Measurements from ENCODE around the gene FOXP1.

FOXP1 gene

DNA sequence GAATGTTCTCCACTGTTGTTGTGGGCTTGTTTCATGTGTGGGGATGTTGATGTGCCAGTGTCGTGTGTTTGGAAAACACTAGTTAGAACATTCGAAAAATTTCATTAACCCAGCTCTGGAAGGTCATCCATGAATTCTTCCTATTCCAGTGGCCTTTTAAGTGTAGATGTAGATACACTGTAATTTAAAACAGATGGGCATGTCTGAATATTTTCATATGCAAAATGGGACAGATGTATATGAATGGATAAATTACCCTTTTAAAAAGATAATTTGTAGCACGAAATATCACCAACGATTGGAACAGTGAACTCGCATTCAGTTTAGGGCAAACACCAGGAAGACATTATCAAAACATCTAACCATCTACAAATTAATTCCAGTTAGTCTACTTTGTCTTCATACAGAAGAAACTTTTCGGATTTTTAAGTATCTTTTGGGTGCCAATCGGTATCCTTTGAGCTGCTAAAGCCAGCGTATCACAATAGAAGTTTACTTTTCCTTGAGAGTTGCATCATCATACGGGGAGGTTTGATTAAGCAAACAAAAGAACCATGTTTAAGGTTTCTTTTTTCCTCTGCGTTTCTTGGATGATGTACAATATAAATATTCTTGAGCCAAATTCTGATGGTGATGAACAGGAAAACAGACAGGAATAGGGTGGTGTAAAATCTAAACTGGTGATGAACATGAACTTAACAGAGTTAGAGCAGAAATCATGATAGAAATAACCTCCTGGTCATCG, 528.1 kb downstream of the FOXP1 start:
- Histone ChIP-seq H3F3A (ENCODE audit: insufficient read depth, low read length) (no peaks in the 10 kb centered on the region), H3K4me2 (ENCODE audit: low read length) (no peak overlapping the region), H3K4me1 (ENCODE audit: insufficient read depth, low read length, severe bottlenecking) (peaks cover 13% of the 10 kb centered on the region), H3K36me3 (ENCODE audit: insufficient read depth, low read length) (peaks cover 55% of the 10 kb centered on the region), H4K20me1 (ENCODE audit: insufficient read depth, low read length) (peaks cover 10% of the 10 kb centered on the region; the same call in 1 of the 2 replicates), H3K27ac (ENCODE audit: low read depth, low read length, poor library complexity, severe bottlenecking) (no peak overlapping the region), H3K9me3 (ENCODE audit: low read length) (no peaks in the 10 kb centered on the region), H2AFZ (ENCODE audit: low read length) (no peak overlapping the region), H3K9ac (ENCODE audit: low read length) (no peak overlapping the region), H3K4me3 (ENCODE audit: low read depth, low read length, poor library complexity, severe bottlenecking) (no peak overlapping the region), H3K79me2 (ENCODE audit: insufficient read depth, low read length) (peaks cover 41% of the 10 kb centered on the region), H3K9me2 (ENCODE audit: low read depth, low read length) (no peaks in the 10 kb centered on the region), H3K27me3 (ENCODE audit: insufficient read depth, low read length) (no peaks in the 10 kb centered on the region)
- TF ChIP-seq CTCF (IDR thresholded peaks at IDR 0.05; ENCODE audit: low read length), result no peak
- TF ChIP-seq EZH2 (IDR thresholded peaks at IDR 0.05; ENCODE audit: borderline replicate concordance, low read length), result no peak

DNA sequence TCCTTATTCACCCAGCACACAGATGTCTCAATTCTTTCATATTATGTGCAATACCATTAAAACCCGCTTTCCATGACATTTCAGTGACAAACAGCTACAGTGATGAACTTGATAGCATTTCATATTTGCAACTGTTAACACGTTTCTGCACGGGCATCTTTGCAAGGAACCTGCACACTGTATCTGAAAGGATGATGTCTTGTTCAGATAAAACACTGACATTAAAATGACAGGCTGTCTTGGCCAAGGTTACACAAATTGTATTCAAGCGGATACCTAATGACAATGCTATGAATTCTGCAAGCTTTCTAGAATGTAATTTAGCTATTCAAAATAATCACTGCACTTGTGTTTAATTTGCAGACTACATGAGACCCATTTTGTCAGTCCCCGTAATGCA, 529.2 kb downstream of the FOXP1 start:
- no peaks in the 10 kb centered on the region for H3F3A ChIP-seq (ENCODE audit: insufficient read depth, low read length)
- no peak overlapping the region for H3K4me2 ChIP-seq (ENCODE audit: low read length)
- H3K79me2 ChIP-seq (ENCODE audit: insufficient read depth, low read length), result peaks cover 31% of the 10 kb centered on the region
- no peak overlapping the region for H3K27ac ChIP-seq (ENCODE audit: low read depth, low read length, poor library complexity, severe bottlenecking)
- H3K36me3 ChIP-seq (ENCODE audit: insufficient read depth, low read length), result peaks cover 67% of the 10 kb centered on the region
- no peak for TF ChIP-seq EZH2 (IDR thresholded peaks at IDR 0.05; ENCODE audit: borderline replicate concordance, low read length)
- TF ChIP-seq CTCF (IDR thresholded peaks at IDR 0.05; ENCODE audit: low read length), result no peak
- H4K20me1 ChIP-seq (ENCODE audit: insufficient read depth, low read length), result peaks cover 10% of the 10 kb centered on the region; the same call in 1 of the 2 replicates
- no peaks in the 10 kb centered on the region for H3K27me3 ChIP-seq (ENCODE audit: insufficient read depth, low read length)
- no peak overlapping the region for H2AFZ ChIP-seq (ENCODE audit: low read length)
- H3K9ac ChIP-seq (ENCODE audit: low read length), result no peak overlapping the region
- no peak overlapping the region for H3K4me3 ChIP-seq (ENCODE audit: low read depth, low read length, poor library complexity, severe bottlenecking)
- H3K9me3 ChIP-seq (ENCODE audit: low read length), result no peaks in the 10 kb centered on the region
- no peaks in the 10 kb centered on the region for H3K9me2 ChIP-seq (ENCODE audit: low read depth, low read length)
- peaks cover 13% of the 10 kb centered on the region for H3K4me1 ChIP-seq (ENCODE audit: insufficient read depth, low read length, severe bottlenecking)

DNA sequence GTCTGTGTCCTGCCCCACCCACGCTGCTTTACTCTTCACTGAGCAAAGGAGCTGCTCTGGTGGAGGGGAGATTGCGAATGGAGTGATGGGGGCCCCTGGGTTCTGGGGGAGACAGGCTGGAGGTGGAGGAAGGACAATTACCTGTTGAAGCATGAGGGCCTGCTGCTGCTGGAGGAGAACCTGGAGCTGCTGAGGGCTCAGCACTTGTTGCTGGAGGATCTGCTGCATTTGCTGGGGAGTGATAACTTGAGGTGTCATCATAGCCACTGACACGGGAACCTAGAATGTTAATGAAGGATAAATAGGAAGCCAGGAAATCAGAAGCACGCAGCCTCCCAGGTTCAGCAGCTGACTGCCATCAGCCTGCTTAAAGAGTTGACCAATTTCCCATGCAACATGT, 530.0 kb downstream of the FOXP1 start:
- H3K79me2 ChIP-seq (ENCODE audit: insufficient read depth, low read length), result peaks cover 22% of the 10 kb centered on the region
- peaks cover 10% of the 10 kb centered on the region for H3K4me1 ChIP-seq (ENCODE audit: insufficient read depth, low read length, severe bottlenecking)
- TF ChIP-seq CTCF (IDR thresholded peaks at IDR 0.05; ENCODE audit: low read length) (no peak), EZH2 (IDR thresholded peaks at IDR 0.05; ENCODE audit: borderline replicate concordance, low read length) (no peak)
- peaks cover 74% of the 10 kb centered on the region for H3K36me3 ChIP-seq (ENCODE audit: insufficient read depth, low read length)
- no peaks in the 10 kb centered on the region for H3K27me3 ChIP-seq (ENCODE audit: insufficient read depth, low read length)
- H3K4me3 ChIP-seq (ENCODE audit: low read depth, low read length, poor library complexity, severe bottlenecking), result no peak overlapping the region
- no peaks in the 10 kb centered on the region for H3F3A ChIP-seq (ENCODE audit: insufficient read depth, low read length)
- H2AFZ ChIP-seq (ENCODE audit: low read length), result no peak overlapping the region
- no peak overlapping the region for H3K27ac ChIP-seq (ENCODE audit: low read depth, low read length, poor library complexity, severe bottlenecking)
- H4K20me1 ChIP-seq (ENCODE audit: insufficient read depth, low read length), result 0 out of 2 replicates have a peak, but pooled peaks cover 5% of the 10 kb centered on the region
- no peak overlapping the region for H3K9ac ChIP-seq (ENCODE audit: low read length)
- no peaks in the 10 kb centered on the region for H3K9me2 ChIP-seq (ENCODE audit: low read depth, low read length)
- H3K9me3 ChIP-seq (ENCODE audit: low read length), result no peaks in the 10 kb centered on the region
- no peak overlapping the region for H3K4me2 ChIP-seq (ENCODE audit: low read length)
